ENCODE data around the gene OMP. TPM values are rescaled to one million over a fixed set of nuclear protein-coding genes. Genes with fewer than 3 reads are reported as not detected.

OMP gene
- total RNA-seq, 1 donor from 2014 or later = not detected

- FAIRE-seq (no peak), DNase-seq (ENCODE audit: low read depth) (no peak)
- no peak overlapping the region for H3K4me3 ChIP-seq (ENCODE audit: low read depth, low read length)
- H3K27me3 ChIP-seq (ENCODE audit: control insufficient read depth, insufficient read depth, low read length) = peaks cover 4% of the 10 kb centered on the region
- TF ChIP-seq CTCF (IDR thresholded peaks at IDR 0.05; ENCODE audit: insufficient read depth, low read length, severe bottlenecking) = no peak
- no peaks in the 10 kb centered on the region for H3K36me3 ChIP-seq (ENCODE audit: control insufficient read depth, insufficient read depth, low read length)
Measured at GRCh38 chr11:77074205-77074604, 28.4 kb upstream of the OMP start.

GRCh38 chr11:77074626-77075221, 27.9 kb upstream of the OMP start:
- no peak overlapping the region for H3K4me3 ChIP-seq (ENCODE audit: low read depth, low read length)
- FAIRE-seq = no peak
- H3K27me3 ChIP-seq (ENCODE audit: control insufficient read depth, insufficient read depth, low read length) = peaks cover 2% of the 10 kb centered on the region

GRCh38 chr11:77075425-77075905, 27.2 kb upstream of the OMP start:
- FAIRE-seq (no peak), DNase-seq (ENCODE audit: low read depth) (no peak)
- Histone ChIP-seq H3K36me3 (ENCODE audit: control insufficient read depth, insufficient read depth, low read length) (no peaks in the 10 kb centered on the region), H3K27me3 (ENCODE audit: control insufficient read depth, insufficient read depth, low read length) (no peaks in the 10 kb centered on the region), H3K4me3 (ENCODE audit: low read depth, low read length) (no peak overlapping the region)
- TF ChIP-seq CTCF (IDR thresholded peaks at IDR 0.05; ENCODE audit: insufficient read depth, low read length, severe bottlenecking) = no peak

More at GRCh38 chr11:77074626-77075221, 27.9 kb upstream of the OMP start:
- DNase-seq (ENCODE audit: low read depth) = no peak
- TF ChIP-seq CTCF (IDR thresholded peaks at IDR 0.05; ENCODE audit: insufficient read depth, low read length, severe bottlenecking) = no peak
- H3K36me3 ChIP-seq (ENCODE audit: control insufficient read depth, insufficient read depth, low read length) = no peaks in the 10 kb centered on the region

- no peak for DNase-seq (ENCODE audit: low read depth)
- Histone ChIP-seq H3K4me3 (ENCODE audit: low read depth, low read length) (no peak overlapping the region), H3K36me3 (ENCODE audit: control insufficient read depth, insufficient read depth, low read length) (no peaks in the 10 kb centered on the region), H3K27me3 (ENCODE audit: control insufficient read depth, insufficient read depth, low read length) (no peaks in the 10 kb centered on the region)
- no peak for FAIRE-seq
- no peak for TF ChIP-seq CTCF (IDR thresholded peaks at IDR 0.05; ENCODE audit: insufficient read depth, low read length, severe bottlenecking)
Measured at GRCh38 chr11:77079666-77080065, 23.0 kb upstream of the OMP start.

GRCh38 chr11:77080643-77081210, 21.9 kb upstream of the OMP start:
- no peak for DNase-seq (ENCODE audit: low read depth)
- TF ChIP-seq CTCF (IDR thresholded peaks at IDR 0.05; ENCODE audit: insufficient read depth, low read length, severe bottlenecking) = no peak
- Histone ChIP-seq H3K36me3 (ENCODE audit: control insufficient read depth, insufficient read depth, low read length) (no peaks in the 10 kb centered on the region), H3K4me3 (ENCODE audit: low read depth, low read length) (no peak overlapping the region), H3K27me3 (ENCODE audit: control insufficient read depth, insufficient read depth, low read length) (no peaks in the 10 kb centered on the region)
- FAIRE-seq = no peak
